IPS DF 4.7 (cell line): ENCODE measurements around the gene METTL23.

Experiments
- DNase-seq: peaks from one replicate; pipeline ENCODE4 v3.0.0-alpha.2; 2013; ENCODE audit warnings: low spot score; ENCODE audit errors: extremely low read depth

The METTL23 gene

GRCh38 chr17:76726776-76727718 lies at the start of gene METTL23:
Gene METTL23, plus strand, starts transcription at chr17:76726839. Its CDS starts 2,872 bp downstream, at chr17:76729711.
- DNase-seq, result no peak

- no peak for DNase-seq
These were observed 49.2 kb upstream of the METTL23 start for GRCh38 chr17:76677406-76677805.

- no peak for DNase-seq
These were observed 48.3 kb upstream of the METTL23 start for GRCh38 chr17:76678330-76678729.

GRCh38 chr17:76679239-76679638 lies 47.4 kb upstream of the METTL23 start:
- DNase-seq, result no peak

GRCh38 chr17:76681222-76682137 lies 45.2 kb upstream of the METTL23 start:
- DNase-seq, result no peak

GRCh38 chr17:76682296-76682695 lies 44.3 kb upstream of the METTL23 start:
- no peak for DNase-seq

- no peak for DNase-seq
These were observed 43.5 kb upstream of the METTL23 start for GRCh38 chr17:76683011-76683755.

GRCh38 chr17:76683921-76684745 lies 42.5 kb upstream of the METTL23 start:
- no peak for DNase-seq

- DNase-seq, result no peak
These were observed 41.9 kb upstream of the METTL23 start for GRCh38 chr17:76684756-76685155.

- DNase-seq, result no peak
These were observed 41.3 kb upstream of the METTL23 start for GRCh38 chr17:76685366-76685765.

- no peak for DNase-seq
These were observed 40.8 kb upstream of the METTL23 start for GRCh38 chr17:76685846-76686245.

GRCh38 chr17:76686538-76687297 lies 39.9 kb upstream of the METTL23 start:
- no peak for DNase-seq

- DNase-seq, result no peak
These were observed 39.1 kb upstream of the METTL23 start for GRCh38 chr17:76687298-76688164.

GRCh38 chr17:76688165-76688622 lies 38.4 kb upstream of the METTL23 start:
- no peak for DNase-seq

- no peak for DNase-seq
These were observed 36.8 kb upstream of the METTL23 start for GRCh38 chr17:76689859-76690258.

GRCh38 chr17:76690596-76691280 lies 35.9 kb upstream of the METTL23 start:
- DNase-seq, result no peak

GRCh38 chr17:76691379-76692191 lies 35.1 kb upstream of the METTL23 start:
- no peak for DNase-seq
